H9 (cell line): ENCODE data around the gene HDAC7. TPM values are rescaled to one million over a fixed set of nuclear protein-coding genes. Genes with fewer than 3 reads are reported as not detected.

ENCODE experiments used
- DNase-seq: peaks from one replicate; pipeline ENCODE4 v3.0.0-alpha.2; 2017
- H2AFZ ChIP-seq: one replicate; pipeline ENCODE4 v1.6.1; 2013; ENCODE audit warnings: mild to moderate bottlenecking, low read length, control low read depth, moderate library complexity
- H2AK5ac ChIP-seq: 2 replicates; pipeline ENCODE4 v1.6.1; 2013; ENCODE audit warnings: low read length, control low read depth, mixed read lengths; ENCODE audit not compliant: insufficient read length
- H2BK120ac ChIP-seq: one replicate; pipeline ENCODE4 v1.6.1; 2013; ENCODE audit warnings: low read depth, mild to moderate bottlenecking, low read length, control low read depth, inconsistent platforms; ENCODE audit not compliant: poor library complexity, severe bottlenecking
- H2BK12ac ChIP-seq: 2 replicates; pipeline ENCODE4 v1.6.1; 2013; ENCODE audit warnings: low read length, control low read depth, mixed read lengths, low read depth; ENCODE audit not compliant: insufficient read length
- H2BK15ac ChIP-seq: 2 replicates; pipeline ENCODE4 v1.6.1; 2013; ENCODE audit warnings: low read depth, low read length, control low read depth
- H2BK20ac ChIP-seq: one replicate; pipeline ENCODE4 v1.6.1; 2013; ENCODE audit warnings: low read depth, mild to moderate bottlenecking, low read length, control low read depth, inconsistent platforms; ENCODE audit not compliant: poor library complexity, severe bottlenecking
- H2BK5ac ChIP-seq: 2 replicates; pipeline ENCODE4 v1.6.1; 2013; ENCODE audit warnings: low read length, control low read depth, mixed read lengths; ENCODE audit not compliant: insufficient read length
- H3K14ac ChIP-seq: 2 replicates; pipeline ENCODE4 v1.6.1; 2013; ENCODE audit warnings: low read length, control low read depth; ENCODE audit not compliant: insufficient read depth
- H3K18ac ChIP-seq: 2 replicates; pipeline ENCODE4 v1.6.1; 2013; ENCODE audit warnings: low read depth, mild to moderate bottlenecking, mixed read lengths, low read length, control low read depth; ENCODE audit not compliant: insufficient read length
- H3K23ac ChIP-seq: 2 replicates; pipeline ENCODE4 v1.6.1; 2013; ENCODE audit warnings: low read length, control low read depth, mixed read lengths, low read depth; ENCODE audit not compliant: insufficient read length
- H3K23me2 ChIP-seq: 2 replicates; pipeline ENCODE4 v1.6.1; 2013; ENCODE audit warnings: low read depth, mild to moderate bottlenecking, mixed read lengths, low read length, control low read depth; ENCODE audit not compliant: insufficient read length, poor library complexity, severe bottlenecking
- H3K27ac ChIP-seq: 2 replicates; pipeline ENCODE4 v1.5.1; 2013; ENCODE audit warnings: low read length, control low read depth, mixed read lengths, low read depth; ENCODE audit not compliant: insufficient read length
- H3K27me3 ChIP-seq: 2 replicates; pipeline ENCODE4 v1.6.1; 2013; ENCODE audit warnings: low read length, control low read depth, inconsistent platforms; ENCODE audit not compliant: insufficient read depth
- H3K4ac ChIP-seq: 2 replicates; pipeline ENCODE4 v1.6.1; 2013; ENCODE audit warnings: low read depth, mild to moderate bottlenecking, control low read depth, inconsistent platforms, low read length, moderate library complexity
- H3K4me1 ChIP-seq: 2 replicates; pipeline ENCODE4 v1.6.1; 2013; ENCODE audit warnings: low read length, control low read depth, inconsistent platforms; ENCODE audit not compliant: insufficient read depth
- H3K4me2 ChIP-seq: 2 replicates; pipeline ENCODE4 v1.6.1; 2013; ENCODE audit warnings: low read length, control low read depth, mixed read lengths; ENCODE audit not compliant: insufficient read length, insufficient read depth
- H3K56ac ChIP-seq: 2 replicates; pipeline ENCODE4 v1.6.1; 2013; ENCODE audit warnings: low read depth, mild to moderate bottlenecking, mixed read lengths, low read length, control low read depth; ENCODE audit not compliant: insufficient read length
- H3K79me1 ChIP-seq: 2 replicates; pipeline ENCODE4 v1.6.1; 2013; ENCODE audit warnings: low read depth, mild to moderate bottlenecking, moderate library complexity, low read length, control low read depth, inconsistent platforms; ENCODE audit not compliant: insufficient read depth, poor library complexity, severe bottlenecking
- H3K79me2 ChIP-seq: 2 replicates; pipeline ENCODE4 v1.6.1; 2013; ENCODE audit warnings: low read length, control low read depth, inconsistent platforms; ENCODE audit not compliant: insufficient read depth
- H3K9ac ChIP-seq: 2 replicates; pipeline ENCODE4 v1.6.1; 2013; ENCODE audit warnings: low read length, control low read depth, mixed read lengths; ENCODE audit not compliant: insufficient read length; ENCODE audit errors: extremely low read depth
- H3K9me3 ChIP-seq: one replicate; pipeline ENCODE4 v1.6.1; 2013; ENCODE audit warnings: low read depth, low read length, inconsistent platforms; ENCODE audit not compliant: control insufficient read depth
- H3T11ph ChIP-seq: one replicate; pipeline ENCODE4 v1.6.1; 2013; ENCODE audit warnings: mild to moderate bottlenecking, low read length, control low read depth, inconsistent platforms
- H4K20me1 ChIP-seq: one replicate; pipeline ENCODE4 v1.6.1; 2013; ENCODE audit not compliant: control insufficient read depth, insufficient read length, insufficient read depth
- H4K5ac ChIP-seq: 2 replicates; pipeline ENCODE4 v1.6.1; 2013; ENCODE audit warnings: low read depth, mild to moderate bottlenecking, mixed read lengths, low read length, control low read depth; ENCODE audit not compliant: insufficient read length
- H4K8ac ChIP-seq: replicated peaks from 2 replicates; pipeline ENCODE4 v1.6.1; 2013; ENCODE audit warnings: low read length, control low read depth, mixed read lengths, low read depth; ENCODE audit not compliant: insufficient read length
- H4K91ac ChIP-seq: 2 replicates; pipeline ENCODE4 v1.6.1; 2013; ENCODE audit warnings: low read depth, mild to moderate bottlenecking, moderate library complexity, mixed read lengths, low read length, control low read depth; ENCODE audit not compliant: insufficient read length
- H3K27ac Mint-ChIP-seq, 3 experiments: 2 replicates in 2 of 3; 3 replicates in 1 of 3; pipeline ENCODE4 v1.8.0; 2020 to 2021; ENCODE audit warnings: mixed read lengths in 3 of 3, mild to moderate bottlenecking in 1 of 3, moderate library complexity in 1 of 3
- H3K27me3 Mint-ChIP-seq: 2 replicates; pipeline ENCODE4 v1.8.0; 2021; ENCODE audit warnings: low read depth, mild to moderate bottlenecking, moderate library complexity, mixed read lengths
- H3K36me3 Mint-ChIP-seq, 3 experiments: 2 replicates in 2 of 3; 3 replicates in 1 of 3; pipeline ENCODE4 v1.8.0; 2020 to 2021; ENCODE audit warnings: low read depth in 3 of 3, mixed read lengths in 3 of 3; ENCODE audit not compliant: insufficient read depth in 1 of 3
- H3K4me1 Mint-ChIP-seq, 2 experiments: 2 replicates each; pipeline ENCODE4 v1.8.0; 2020; ENCODE audit warnings: mixed read lengths in 2 of 2
- H3K4me3 Mint-ChIP-seq, 2 experiments: 2 replicates in 1 of 2; 3 replicates in 1 of 2; pipeline ENCODE4 v1.8.0; 2020 to 2021; ENCODE audit warnings: mild to moderate bottlenecking in 2 of 2, mixed read lengths in 2 of 2, moderate library complexity in 1 of 2
- H3K9me3 Mint-ChIP-seq, 2 experiments: 2 replicates in 1 of 2; 3 replicates in 1 of 2; pipeline ENCODE4 v1.8.0; 2020; ENCODE audit warnings: mild to moderate bottlenecking in 2 of 2, mixed read lengths in 2 of 2, moderate library complexity in 1 of 2
- CTCF ChIP-seq: fragments of 200-600 bp; sonication (generic); conservative IDR thresholded peaks from 3 replicates; pipeline ENCODE4 v1.8.0; 2021; ENCODE audit warnings: antibody characterized with exemption, mild to moderate bottlenecking
- WGBS: extraction: QIAGEN DNeasy Blood & Tissue Kit; methylation state at CpG from one replicate; pipeline ENCODE4 v1.1.7; 2013; ENCODE audit warnings: missing lambda C conversion rate, low lambda C conversion rate, mixed read lengths; ENCODE audit not compliant: insufficient read length; ENCODE audit errors: extremely low coverage; 5-methylcytosine and 5-hydroxymethylcytosine counted together
- total RNA-seq: library from RNA; stranded (reverse); gene quantifications from 2 replicates; pipeline ENCODE4 v1.2.1, GENCODE V29; 2021

Gene HDAC7
- total RNA-seq, 1 experiment from 2014 or later: 72.1 TPM

- no peak overlapping the region for H3K4me2 ChIP-seq
- no peaks in the 10 kb centered on the region for H4K20me1 ChIP-seq
- TF ChIP-seq CTCF: no peak
- H3K27ac ChIP-seq: no peak overlapping the region
- no peak overlapping the region for H2AFZ ChIP-seq
- no peak overlapping the region for H3T11ph ChIP-seq
- H3K56ac ChIP-seq: no peak overlapping the region
- H4K5ac ChIP-seq: no peak overlapping the region
- no peak overlapping the region for H2BK12ac ChIP-seq
- Mint-ChIP-seq H3K27ac (peak overlapping the region in 2 of 3 experiments; percentile 17 to 34; a peak in 2 of 7 replicates), H3K4me3 (no peak overlapping the region; a peak in 1 of 5 replicates), H3K36me3 (peaks cover 41 to 81% (median 80%) of the 10 kb centered on the region in 3 experiments; a peak in 6 of 7 replicates), H3K27me3 (no peaks in the 10 kb centered on the region), H3K4me1 (no peaks in the 10 kb centered on the region), H3K9me3 (no peaks in the 10 kb centered on the region)
- no peaks in the 10 kb centered on the region for H3K79me1 ChIP-seq
- WGBS: no CpG with 5 or more reads among the region's 20 CpGs
- H3K18ac ChIP-seq: no peak overlapping the region
- H3K4ac ChIP-seq: no peak overlapping the region
- no peaks in the 10 kb centered on the region for H3K27me3 ChIP-seq
- H2BK5ac ChIP-seq: no peak overlapping the region
- no peak overlapping the region for H3K14ac ChIP-seq
- H2BK15ac ChIP-seq: no peak overlapping the region
- no peak overlapping the region for H3K9ac ChIP-seq
- DNase-seq: no peak
- H3K4me1 ChIP-seq: no peaks in the 10 kb centered on the region
- H3K79me2 ChIP-seq: no peaks in the 10 kb centered on the region
- no peak overlapping the region for H2AK5ac ChIP-seq
- no peak overlapping the region for H3K23ac ChIP-seq
- H2BK20ac ChIP-seq: no peak overlapping the region
- H4K91ac ChIP-seq: no peak overlapping the region
- no peaks in the 10 kb centered on the region for H3K23me2 ChIP-seq
- H3K9me3 ChIP-seq: no peaks in the 10 kb centered on the region
- no peak overlapping the region for H4K8ac ChIP-seq
- H2BK120ac ChIP-seq: no peak overlapping the region
These were observed 28.9 kb downstream of the HDAC7 start for GRCh38 chr12:47790676-47791350.
